ENCODE measurements around the gene SMYD3. TPM values are rescaled to one million over a fixed set of nuclear protein-coding genes. Genes with fewer than 3 reads are reported as not detected.

SMYD3 gene
- total RNA-seq, 1 experiment from 2014 or later = 25.5 TPM

GRCh38 chr1:245832771-245833527 is 674.1 kb downstream of the SMYD3 start:
- Histone ChIP-seq H2BK5ac (ENCODE audit: insufficient read length, low read length) (no peak overlapping the region), H4K5ac (ENCODE audit: insufficient read length, low read depth, low read length) (no peak overlapping the region), H2BK20ac (ENCODE audit: low read depth, low read length, poor library complexity, severe bottlenecking) (no peak overlapping the region), H3K4me1 (ENCODE audit: insufficient read depth, low read length) (peaks cover 3% of the 10 kb centered on the region; the same call in 1 of the 2 replicates), H3K79me2 (ENCODE audit: insufficient read depth, low read length) (no peaks in the 10 kb centered on the region), H4K91ac (ENCODE audit: insufficient read length, low read depth, low read length) (no peak overlapping the region), H3K4ac (ENCODE audit: low read depth, low read length) (no peak overlapping the region), H2AK5ac (ENCODE audit: insufficient read length, low read length) (no peak overlapping the region), H3K27ac (ENCODE audit: insufficient read length, low read depth, low read length) (no peak overlapping the region), H2BK12ac (ENCODE audit: insufficient read length, low read depth, low read length) (no peak overlapping the region), H3K14ac (ENCODE audit: insufficient read depth, low read length) (no peak overlapping the region), H3K4me2 (ENCODE audit: insufficient read depth, insufficient read length, low read length) (no peak overlapping the region), H3K23ac (ENCODE audit: insufficient read length, low read depth, low read length) (no peak overlapping the region), H3K9me3 (ENCODE audit: control insufficient read depth, low read depth, low read length) (no peaks in the 10 kb centered on the region), H3T11ph (ENCODE audit: low read length) (no peak overlapping the region), H3K18ac (ENCODE audit: insufficient read length, low read depth, low read length) (no peak overlapping the region), H3K27me3 (ENCODE audit: insufficient read depth, low read length) (no peaks in the 10 kb centered on the region), H3K79me1 (ENCODE audit: insufficient read depth, low read depth, low read length, poor library complexity, severe bottlenecking) (no peaks in the 10 kb centered on the region), H2BK15ac (ENCODE audit: low read depth, low read length) (no peak overlapping the region), H2BK120ac (ENCODE audit: low read depth, low read length, poor library complexity, severe bottlenecking) (no peak overlapping the region), H4K20me1 (ENCODE audit: control insufficient read depth, insufficient read depth, insufficient read length) (no peaks in the 10 kb centered on the region), H3K56ac (ENCODE audit: insufficient read length, low read depth, low read length) (no peak overlapping the region), H2AFZ (ENCODE audit: low read length) (no peak overlapping the region), H4K8ac (replicated peaks; ENCODE audit: insufficient read length, low read depth, low read length) (no peak overlapping the region), H3K9ac (ENCODE audit: extremely low read depth, insufficient read length, low read length) (no peak overlapping the region), H3K23me2 (ENCODE audit: insufficient read length, low read depth, low read length, poor library complexity, severe bottlenecking) (no peaks in the 10 kb centered on the region)
- Mint-ChIP-seq H3K9me3 (no peaks in the 10 kb centered on the region), H3K36me3 (ENCODE audit: insufficient read depth in 1 of 3, low read depth in 3 of 3) (no peaks in the 10 kb centered on the region), H3K4me3 (no peak overlapping the region), H3K27me3 (ENCODE audit: low read depth) (no peaks in the 10 kb centered on the region), H3K4me1 (peaks cover 6% of the 10 kb centered on the region in 2 experiments; a peak in 3 of 4 replicates), H3K27ac (no peak overlapping the region)
- DNase-seq = no peak
- TF ChIP-seq, protein P1, sequence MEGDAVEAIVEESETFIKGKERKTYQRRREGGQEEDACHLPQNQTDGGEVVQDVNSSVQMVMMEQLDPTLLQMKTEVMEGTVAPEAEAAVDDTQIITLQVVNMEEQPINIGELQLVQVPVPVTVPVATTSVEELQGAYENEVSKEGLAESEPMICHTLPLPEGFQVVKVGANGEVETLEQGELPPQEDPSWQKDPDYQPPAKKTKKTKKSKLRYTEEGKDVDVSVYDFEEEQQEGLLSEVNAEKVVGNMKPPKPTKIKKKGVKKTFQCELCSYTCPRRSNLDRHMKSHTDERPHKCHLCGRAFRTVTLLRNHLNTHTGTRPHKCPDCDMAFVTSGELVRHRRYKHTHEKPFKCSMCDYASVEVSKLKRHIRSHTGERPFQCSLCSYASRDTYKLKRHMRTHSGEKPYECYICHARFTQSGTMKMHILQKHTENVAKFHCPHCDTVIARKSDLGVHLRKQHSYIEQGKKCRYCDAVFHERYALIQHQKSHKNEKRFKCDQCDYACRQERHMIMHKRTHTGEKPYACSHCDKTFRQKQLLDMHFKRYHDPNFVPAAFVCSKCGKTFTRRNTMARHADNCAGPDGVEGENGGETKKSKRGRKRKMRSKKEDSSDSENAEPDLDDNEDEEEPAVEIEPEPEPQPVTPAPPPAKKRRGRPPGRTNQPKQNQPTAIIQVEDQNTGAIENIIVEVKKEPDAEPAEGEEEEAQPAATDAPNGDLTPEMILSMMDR (conservative IDR thresholded peaks at IDR 0.05) = no peak
- WGBS (ENCODE audit: extremely low coverage, insufficient read length, low lambda C conversion rate) = no CpG with 5 or more reads among the region's 7 CpGs

Measured in H9 (cell line).